GM12878 (cell line): ENCODE results near the gene FAS. TPM values are rescaled to one million over a fixed set of nuclear protein-coding genes. Genes with fewer than 3 reads are reported as not detected.

Source experiments
- ATAC-seq: fragments of 200-7000 bp; cut with Tn5 transposase; 3 replicates; pipeline ENCODE4 v1.9.1; 2020; ENCODE audit warnings: mild to moderate bottlenecking, moderate library complexity
- BruUV-seq: library from RNA; stranded (reverse); fragments of 400-500 nt; replicated peaks from 2 replicates; lab custom pipeline; 2021; lab: Mats Ljungman, UMichigan
- CTCF ChIA-PET: fragments of 300-600 bp; sonication (Branson Sonifier 250); formaldehyde crosslinking; extraction: SDS; loops from one replicate; lab custom pipeline; 2021; ENCODE audit warnings: inconsistent platforms; lab: Yijun Ruan, JAX
- POLR2A ChIA-PET: fragments of 350-600 bp; formaldehyde crosslinking; extraction: SDS; loops from one replicate; lab custom pipeline; 2021; ENCODE audit warnings: inconsistent platforms; lab: Charles Lee
- RAD21 ChIA-PET: fragments of 300-600 bp; sonication (Branson Sonifier 250); formaldehyde crosslinking; loops from one replicate; lab custom pipeline; 2023; ENCODE audit warnings: antibody characterized with exemption; ENCODE audit not compliant: unreplicated experiment; lab: Charles Lee
- SMC1A ChIA-PET: fragments of 300-600 bp; sonication (Branson Sonifier 250); formaldehyde crosslinking; loops from one replicate; lab custom pipeline; 2023; ENCODE audit not compliant: unreplicated experiment, uncharacterized antibody; lab: Charles Lee
- DNase-seq: peaks from one replicate; pipeline ENCODE4 v3.0.0-alpha.2; 2011; ENCODE audit warnings: low read depth, low spot score
- FAIRE-seq: peaks from 3 replicates; lab custom pipeline; 2011; peaks lifted over from hg19 to GRCh38; lab: Jason Lieb, UNC
- H2AFZ ChIP-seq: 2 replicates; pipeline ENCODE4 v1.6.0; 2011; ENCODE audit warnings: low read depth, low read length, control low read depth; ENCODE audit not compliant: control insufficient read depth
- H3K27ac ChIP-seq: 2 replicates; pipeline ENCODE4 v1.5.1; 2011; ENCODE audit warnings: control low read depth; ENCODE audit not compliant: control insufficient read depth, insufficient read depth
- H3K27me3 ChIP-seq, 2 experiments: replicated peaks in 1 of 2; 2 replicates each; pipeline versions ENCODE4 v1.6.0 to v1.6.1; 2011; ENCODE audit warnings: low read length in 1 of 2; ENCODE audit not compliant: control insufficient read depth in 2 of 2, insufficient read depth in 2 of 2
- H3K36me3 ChIP-seq, 2 experiments: 2 replicates each; pipeline ENCODE4 v1.5.1; 2011; ENCODE audit warnings: low read length in 1 of 2; ENCODE audit not compliant: control insufficient read depth in 2 of 2, insufficient read depth in 2 of 2
- H3K4me1 ChIP-seq: 2 replicates; pipeline ENCODE4 v1.6.1; 2011; ENCODE audit warnings: mild to moderate bottlenecking, low read length, moderate library complexity, mixed read lengths; ENCODE audit not compliant: control insufficient read depth, insufficient read depth
- H3K4me2 ChIP-seq: 2 replicates; pipeline ENCODE4 v1.6.0; 2011; ENCODE audit warnings: control low read depth; ENCODE audit not compliant: control insufficient read depth, insufficient read depth
- H3K4me3 ChIP-seq: fragments of 200-600 bp; sonication (generic); 2 replicates; pipeline ENCODE4 v1.5.1; 2016
- H3K79me2 ChIP-seq: 2 replicates; pipeline ENCODE4 v1.6.0; 2011; ENCODE audit warnings: low read length; ENCODE audit not compliant: control insufficient read depth, insufficient read depth
- H3K9ac ChIP-seq: 2 replicates; pipeline ENCODE4 v1.8.0; 2011; ENCODE audit warnings: low read length, control low read depth, mixed read lengths; ENCODE audit not compliant: control insufficient read depth, insufficient read depth
- H3K9me3 ChIP-seq: replicated peaks from 3 replicates; pipeline ENCODE4 v1.5.1; 2011; ENCODE audit warnings: mild to moderate bottlenecking, low read length; ENCODE audit not compliant: control insufficient read depth, insufficient read depth
- H4K20me1 ChIP-seq: 2 replicates; pipeline ENCODE4 v1.6.0; 2011; ENCODE audit not compliant: control insufficient read depth, insufficient read depth
- BCL11A ChIP-seq: IDR thresholded peaks from 2 replicates; pipeline ENCODE4 v1.6.1; 2011; ENCODE audit warnings: low read depth, low read length
- CREM ChIP-seq: IDR thresholded peaks from 2 replicates; pipeline ENCODE4 v1.6.1; 2014; ENCODE audit warnings: antibody characterized with exemption, low read depth
- EED ChIP-seq: sonication (generic); IDR thresholded peaks from 2 replicates; pipeline ENCODE4 v1.6.1; 2016; ENCODE audit warnings: antibody characterized with exemption, low read depth
- NFYA ChIP-seq: IDR thresholded peaks from 2 replicates; pipeline ENCODE4 v1.6.1; 2011; ENCODE audit warnings: low read depth, mild to moderate bottlenecking, low read length, improper control_type of control experiment, borderline replicate concordance
- NR2F1 ChIP-seq: fragments of 450-650 bp; conservative IDR thresholded peaks from 2 replicates; pipeline ENCODE4 v1.6.1; 2017; ENCODE audit warnings: mild to moderate bottlenecking
- PBX3 ChIP-seq: IDR thresholded peaks from 2 replicates; pipeline ENCODE4 v1.6.1; 2011; ENCODE audit warnings: mild to moderate bottlenecking, low read depth, low read length, moderate library complexity; ENCODE audit not compliant: insufficient replicate concordance
- PML ChIP-seq: IDR thresholded peaks from 2 replicates; pipeline ENCODE4 v1.6.1; 2012; ENCODE audit warnings: low read length, inconsistent platforms
- RBBP5 ChIP-seq: fragments of 200-600 bp; sonication (generic); conservative IDR thresholded peaks from 2 replicates; pipeline ENCODE4 v1.6.1; 2016
- SMARCA5 ChIP-seq: fragments of 450-650 bp; IDR thresholded peaks from 2 replicates; pipeline ENCODE4 v1.6.1; 2017; ENCODE audit warnings: mild to moderate bottlenecking
- SUPT20H ChIP-seq: IDR thresholded peaks from 2 replicates; pipeline ENCODE4 v1.6.1; 2011; ENCODE audit warnings: low read depth, mild to moderate bottlenecking, low read length, moderate library complexity, borderline replicate concordance; ENCODE audit not compliant: control insufficient read depth
- ZNF274 ChIP-seq: IDR thresholded peaks from one replicate; pipeline ENCODE4 v1.8.0; 2011; ENCODE audit not compliant: insufficient read length, insufficient read depth
- ZZZ3 ChIP-seq: IDR thresholded peaks from 2 replicates; pipeline ENCODE4 v1.6.1; 2011; ENCODE audit warnings: low read depth; ENCODE audit not compliant: control insufficient read depth, insufficient read length
- WGBS: methylation state at CpG from one replicate; pipeline ENCODE4 v1.1.6; 2016; ENCODE audit warnings: low lambda C conversion rate; ENCODE audit not compliant: insufficient replicate concordance, insufficient coverage; ENCODE audit errors: missing lambda C conversion rate; 5-methylcytosine and 5-hydroxymethylcytosine counted together
- in situ Hi-C: fragments of 300-500 bp; cut with MboI; formaldehyde crosslinking; loops from 9 replicates; pipeline ENCODE4 v1.14.3; 2018; ENCODE audit warnings: mixed read lengths
- intact Hi-C: fragments of 100-400 bp; cut with micrococcal nuclease; formaldehyde crosslinking; loops from one replicate; pipeline ENCODE4 v1.14.2; 2022; ENCODE audit not compliant: unreplicated experiment
- polyA plus RNA-seq, 11 experiments: library from polyadenylated mRNA; depleted of rRNA in 4 of 11; unstranded in 6 of 11; stranded (reverse) in 5 of 11; fragments of >200 nt; fragmentation: Nextera tagmentation in 4 of 11; fragmentation: Illumina TruSeq in 1 of 11; extraction: Ambion mirVana in 4 of 11; extraction: Trizol in 1 of 11; gene quantifications; 1 replicate in 1 of 11; 2 replicates in 10 of 11; pipeline versions ENCODE4 v1.2.1 to v1.2.3, GENCODE V29; 2011 to 2016; ENCODE audit warnings: inconsistent platforms in 2 of 11, missing spikeins in 2 of 11, low read depth in 1 of 11
- total RNA-seq, 4 experiments: library from RNA; depleted of rRNA in 3 of 4; stranded (reverse); fragments of >200 nt in 3 of 4; fragmentation: Illumina TruSeq in 1 of 4; extraction: Trizol in 1 of 4; gene quantifications; 2 replicates each; pipeline versions ENCODE4 v1.2.1 to v1.2.3, GENCODE V29; 2013 to 2021
- TF ChIP-seq, protein P1 (sequence below): IDR thresholded peaks from 2 replicates; pipeline ENCODE4 v1.6.1; 2012; ENCODE audit warnings: improper control_type of control experiment, low read depth, low read length; ENCODE audit not compliant: insufficient replicate concordance
- TF ChIP-seq, protein P2 (sequence below): IDR thresholded peaks from 2 replicates; pipeline ENCODE4 v1.6.1; 2012; ENCODE audit warnings: mild to moderate bottlenecking, low read depth, low read length

FAS gene
- total and polyA plus RNA-seq, 10 of the 15 experiments (the other 5 are each of a cell fraction or from before 2014, with no cell fraction given) = 50.1 to 147 (median 69.9) TPM

DNA sequence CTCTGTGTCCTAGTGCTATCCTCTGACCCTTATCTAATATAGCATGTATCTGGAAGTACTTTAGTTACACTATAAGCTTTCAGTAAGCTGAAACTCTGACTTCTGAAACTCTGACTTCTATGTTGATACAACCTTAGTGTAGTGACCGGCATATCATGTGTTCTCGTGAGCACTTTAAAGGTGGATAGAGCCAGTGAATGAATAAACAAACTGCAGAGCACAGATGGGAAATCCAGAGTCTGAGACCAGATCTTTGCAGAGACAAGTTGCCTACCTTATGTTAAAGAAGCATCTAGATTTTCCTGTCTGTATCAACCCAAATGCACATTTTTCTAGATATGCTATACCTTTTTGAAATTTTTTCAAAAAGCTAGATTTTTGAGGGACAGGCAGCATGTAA is 41.5 kb upstream of the FAS start:
- Histone ChIP-seq H3K4me3 (no peak overlapping the region), H3K4me2 (no peak overlapping the region), H3K9ac (no peak overlapping the region), H3K4me1 (peaks cover 4% of the 10 kb centered on the region), H4K20me1 (no peaks in the 10 kb centered on the region), H2AFZ (no peak overlapping the region), H3K36me3 (no peaks in the 10 kb centered on the region), H3K9me3 (no peaks in the 10 kb centered on the region), H3K27ac (no peak overlapping the region), H3K27me3 (no peaks in the 10 kb centered on the region), H3K79me2 (no peaks in the 10 kb centered on the region)
- DNase-seq (no peak), FAIRE-seq (no peak), ATAC-seq (no peak)
- 98% methylated on average over 2 of the region's 2 CpGs for WGBS
- ChIA-PET CTCF (interaction anchor here (0.7 to 2.6 kb wide), 8 partner anchors 8 to 269 kb away, joined by 3 to 10 read pairs (median 4); no protein-coding TSS in a partner anchor), POLR2A (no interaction called here), SMC1A (interaction anchor here (0.6 to 1.3 kb wide), 2 partner anchors 38 to 41 kb away, joined by 3 read pairs; no protein-coding TSS in a partner anchor), RAD21 (no interaction called here)
- BruUV-seq = no TSS peak
- intact Hi-C loops = no loop called here
- in situ Hi-C loops = no loop called here
- TF ChIP-seq NFYA (no peak), CREM (no peak), EED (no peak), NR2F1 (no peak), ZZZ3 (no peak), RBBP5 (no peak), SMARCA5 (no peak), BCL11A (no peak), PML (no peak), ZNF274 (no peak), SUPT20H (no peak), PBX3 (no peak)
- TF ChIP-seq, protein P1, sequence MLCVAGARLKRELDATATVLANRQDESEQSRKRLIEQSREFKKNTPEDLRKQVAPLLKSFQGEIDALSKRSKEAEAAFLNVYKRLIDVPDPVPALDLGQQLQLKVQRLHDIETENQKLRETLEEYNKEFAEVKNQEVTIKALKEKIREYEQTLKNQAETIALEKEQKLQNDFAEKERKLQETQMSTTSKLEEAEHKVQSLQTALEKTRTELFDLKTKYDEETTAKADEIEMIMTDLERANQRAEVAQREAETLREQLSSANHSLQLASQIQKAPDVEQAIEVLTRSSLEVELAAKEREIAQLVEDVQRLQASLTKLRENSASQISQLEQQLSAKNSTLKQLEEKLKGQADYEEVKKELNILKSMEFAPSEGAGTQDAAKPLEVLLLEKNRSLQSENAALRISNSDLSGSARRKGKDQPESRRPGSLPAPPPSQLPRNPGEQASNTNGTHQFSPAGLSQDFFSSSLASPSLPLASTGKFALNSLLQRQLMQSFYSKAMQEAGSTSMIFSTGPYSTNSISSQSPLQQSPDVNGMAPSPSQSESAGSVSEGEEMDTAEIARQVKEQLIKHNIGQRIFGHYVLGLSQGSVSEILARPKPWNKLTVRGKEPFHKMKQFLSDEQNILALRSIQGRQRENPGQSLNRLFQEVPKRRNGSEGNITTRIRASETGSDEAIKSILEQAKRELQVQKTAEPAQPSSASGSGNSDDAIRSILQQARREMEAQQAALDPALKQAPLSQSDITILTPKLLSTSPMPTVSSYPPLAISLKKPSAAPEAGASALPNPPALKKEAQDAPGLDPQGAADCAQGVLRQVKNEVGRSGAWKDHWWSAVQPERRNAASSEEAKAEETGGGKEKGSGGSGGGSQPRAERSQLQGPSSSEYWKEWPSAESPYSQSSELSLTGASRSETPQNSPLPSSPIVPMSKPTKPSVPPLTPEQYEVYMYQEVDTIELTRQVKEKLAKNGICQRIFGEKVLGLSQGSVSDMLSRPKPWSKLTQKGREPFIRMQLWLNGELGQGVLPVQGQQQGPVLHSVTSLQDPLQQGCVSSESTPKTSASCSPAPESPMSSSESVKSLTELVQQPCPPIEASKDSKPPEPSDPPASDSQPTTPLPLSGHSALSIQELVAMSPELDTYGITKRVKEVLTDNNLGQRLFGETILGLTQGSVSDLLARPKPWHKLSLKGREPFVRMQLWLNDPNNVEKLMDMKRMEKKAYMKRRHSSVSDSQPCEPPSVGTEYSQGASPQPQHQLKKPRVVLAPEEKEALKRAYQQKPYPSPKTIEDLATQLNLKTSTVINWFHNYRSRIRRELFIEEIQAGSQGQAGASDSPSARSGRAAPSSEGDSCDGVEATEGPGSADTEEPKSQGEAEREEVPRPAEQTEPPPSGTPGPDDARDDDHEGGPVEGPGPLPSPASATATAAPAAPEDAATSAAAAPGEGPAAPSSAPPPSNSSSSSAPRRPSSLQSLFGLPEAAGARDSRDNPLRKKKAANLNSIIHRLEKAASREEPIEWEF = no peak
- TF ChIP-seq, protein P2, sequence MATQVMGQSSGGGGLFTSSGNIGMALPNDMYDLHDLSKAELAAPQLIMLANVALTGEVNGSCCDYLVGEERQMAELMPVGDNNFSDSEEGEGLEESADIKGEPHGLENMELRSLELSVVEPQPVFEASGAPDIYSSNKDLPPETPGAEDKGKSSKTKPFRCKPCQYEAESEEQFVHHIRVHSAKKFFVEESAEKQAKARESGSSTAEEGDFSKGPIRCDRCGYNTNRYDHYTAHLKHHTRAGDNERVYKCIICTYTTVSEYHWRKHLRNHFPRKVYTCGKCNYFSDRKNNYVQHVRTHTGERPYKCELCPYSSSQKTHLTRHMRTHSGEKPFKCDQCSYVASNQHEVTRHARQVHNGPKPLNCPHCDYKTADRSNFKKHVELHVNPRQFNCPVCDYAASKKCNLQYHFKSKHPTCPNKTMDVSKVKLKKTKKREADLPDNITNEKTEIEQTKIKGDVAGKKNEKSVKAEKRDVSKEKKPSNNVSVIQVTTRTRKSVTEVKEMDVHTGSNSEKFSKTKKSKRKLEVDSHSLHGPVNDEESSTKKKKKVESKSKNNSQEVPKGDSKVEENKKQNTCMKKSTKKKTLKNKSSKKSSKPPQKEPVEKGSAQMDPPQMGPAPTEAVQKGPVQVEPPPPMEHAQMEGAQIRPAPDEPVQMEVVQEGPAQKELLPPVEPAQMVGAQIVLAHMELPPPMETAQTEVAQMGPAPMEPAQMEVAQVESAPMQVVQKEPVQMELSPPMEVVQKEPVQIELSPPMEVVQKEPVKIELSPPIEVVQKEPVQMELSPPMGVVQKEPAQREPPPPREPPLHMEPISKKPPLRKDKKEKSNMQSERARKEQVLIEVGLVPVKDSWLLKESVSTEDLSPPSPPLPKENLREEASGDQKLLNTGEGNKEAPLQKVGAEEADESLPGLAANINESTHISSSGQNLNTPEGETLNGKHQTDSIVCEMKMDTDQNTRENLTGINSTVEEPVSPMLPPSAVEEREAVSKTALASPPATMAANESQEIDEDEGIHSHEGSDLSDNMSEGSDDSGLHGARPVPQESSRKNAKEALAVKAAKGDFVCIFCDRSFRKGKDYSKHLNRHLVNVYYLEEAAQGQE = no peak
